OCI-LY3 (cell line): Measurements from ENCODE around the gene SERINC1.

Experiments used
- H2AFZ ChIP-seq: fragments of 200-600, 300-600 bp; shearing (Covaris generic); 2 replicates; pipeline ENCODE4 v1.6.0; 2014; ENCODE audit warnings: antibody characterized with exemption, low read depth, low read length
- H3K27ac ChIP-seq: fragments of 200-600, 300-600 bp; sonication (generic); 2 replicates; pipeline ENCODE4 v1.5.1; 2014; ENCODE audit warnings: mild to moderate bottlenecking, low read length, moderate library complexity, mixed read lengths
- H3K27me3 ChIP-seq: fragments of 200-600, 300-600 bp; sonication (generic); 2 replicates; pipeline ENCODE4 v1.6.1; 2014; ENCODE audit warnings: low read depth, low read length, mixed read lengths
- H3K36me3 ChIP-seq: fragments of 200-600, 300-600 bp; sonication (generic); replicated peaks from 2 replicates; pipeline ENCODE3; 2014; ENCODE audit warnings: low read depth, low read length, mixed read lengths
- H3K4me1 ChIP-seq: fragments of 300-600, 200-600 bp; sonication (generic); 2 replicates; pipeline ENCODE4 v1.6.1; 2014; ENCODE audit warnings: low read length, mixed read lengths
- H3K4me2 ChIP-seq: fragments of 200-600, 300-600 bp; sonication (generic); 2 replicates; pipeline ENCODE4 v1.6.1; 2014; ENCODE audit warnings: low read length, mixed read lengths
- H3K4me3 ChIP-seq: fragments of 300-600, 200-600 bp; sonication (generic); 2 replicates; pipeline ENCODE4 v1.5.1; 2014; ENCODE audit warnings: antibody characterized with exemption, mild to moderate bottlenecking, low read length, moderate library complexity
- H3K79me2 ChIP-seq: fragments of 300-600, 200-600 bp; shearing (Covaris generic); 2 replicates; pipeline ENCODE4 v1.6.1; 2014; ENCODE audit warnings: mild to moderate bottlenecking, low read length, mixed read lengths
- H3K9ac ChIP-seq: fragments of 300-600, 200-600 bp; shearing (Covaris generic); 2 replicates; pipeline ENCODE4 v1.6.0; 2014; ENCODE audit warnings: mild to moderate bottlenecking, low read length, moderate library complexity
- H3K9me3 ChIP-seq: fragments of 200-600, 300-600 bp; shearing (Covaris generic); 2 replicates; pipeline ENCODE4 v1.6.1; 2014; ENCODE audit warnings: low read length, mixed read lengths; ENCODE audit not compliant: insufficient read depth
- H4K20me1 ChIP-seq: fragments of 200-600, 300-600 bp; sonication (generic); 2 replicates; pipeline ENCODE4 v1.6.1; 2016; ENCODE audit warnings: low read length, mixed read lengths; ENCODE audit not compliant: insufficient read depth
- EZH2phosphoT487 ChIP-seq: fragments of 200-600 bp; shearing (Covaris generic); IDR thresholded peaks from 2 replicates; pipeline ENCODE4 v1.6.1; 2018; ENCODE audit warnings: antibody characterized with exemption, mixed run types, low read depth
- TF ChIP-seq, protein P1 (sequence below): fragments of 200-600, 300-600 bp; sonication (generic); IDR thresholded peaks from 2 replicates; pipeline ENCODE4 v1.5.1; 2014; ENCODE audit warnings: antibody characterized with exemption, low read length, low read depth

Gene SERINC1

DNA sequence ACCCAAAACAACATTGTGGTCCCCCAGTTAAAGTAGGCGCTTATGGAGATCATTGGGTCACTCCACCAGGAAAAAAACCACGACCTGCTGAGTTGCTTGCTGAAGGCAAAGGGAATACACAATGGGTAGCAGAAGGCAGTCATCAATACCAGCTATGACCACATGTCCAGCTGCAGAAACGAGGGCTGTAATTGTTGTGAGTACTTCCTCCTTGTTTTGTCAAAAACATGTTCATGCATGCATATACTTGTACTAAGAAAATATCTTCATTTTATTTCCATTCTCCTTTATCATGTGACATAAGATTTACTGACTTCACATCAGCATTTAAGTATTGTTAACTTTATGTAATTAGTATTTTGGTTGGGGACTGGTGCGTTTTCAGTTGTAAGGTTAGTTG lies 16.9 kb downstream of the SERINC1 start:
- TF ChIP-seq, protein P1, sequence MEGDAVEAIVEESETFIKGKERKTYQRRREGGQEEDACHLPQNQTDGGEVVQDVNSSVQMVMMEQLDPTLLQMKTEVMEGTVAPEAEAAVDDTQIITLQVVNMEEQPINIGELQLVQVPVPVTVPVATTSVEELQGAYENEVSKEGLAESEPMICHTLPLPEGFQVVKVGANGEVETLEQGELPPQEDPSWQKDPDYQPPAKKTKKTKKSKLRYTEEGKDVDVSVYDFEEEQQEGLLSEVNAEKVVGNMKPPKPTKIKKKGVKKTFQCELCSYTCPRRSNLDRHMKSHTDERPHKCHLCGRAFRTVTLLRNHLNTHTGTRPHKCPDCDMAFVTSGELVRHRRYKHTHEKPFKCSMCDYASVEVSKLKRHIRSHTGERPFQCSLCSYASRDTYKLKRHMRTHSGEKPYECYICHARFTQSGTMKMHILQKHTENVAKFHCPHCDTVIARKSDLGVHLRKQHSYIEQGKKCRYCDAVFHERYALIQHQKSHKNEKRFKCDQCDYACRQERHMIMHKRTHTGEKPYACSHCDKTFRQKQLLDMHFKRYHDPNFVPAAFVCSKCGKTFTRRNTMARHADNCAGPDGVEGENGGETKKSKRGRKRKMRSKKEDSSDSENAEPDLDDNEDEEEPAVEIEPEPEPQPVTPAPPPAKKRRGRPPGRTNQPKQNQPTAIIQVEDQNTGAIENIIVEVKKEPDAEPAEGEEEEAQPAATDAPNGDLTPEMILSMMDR = no peak
- TF ChIP-seq EZH2phosphoT487 = no peak
- peaks cover 9% of the 10 kb centered on the region for H3K36me3 ChIP-seq
- no peaks in the 10 kb centered on the region for H3K4me1 ChIP-seq

DNA sequence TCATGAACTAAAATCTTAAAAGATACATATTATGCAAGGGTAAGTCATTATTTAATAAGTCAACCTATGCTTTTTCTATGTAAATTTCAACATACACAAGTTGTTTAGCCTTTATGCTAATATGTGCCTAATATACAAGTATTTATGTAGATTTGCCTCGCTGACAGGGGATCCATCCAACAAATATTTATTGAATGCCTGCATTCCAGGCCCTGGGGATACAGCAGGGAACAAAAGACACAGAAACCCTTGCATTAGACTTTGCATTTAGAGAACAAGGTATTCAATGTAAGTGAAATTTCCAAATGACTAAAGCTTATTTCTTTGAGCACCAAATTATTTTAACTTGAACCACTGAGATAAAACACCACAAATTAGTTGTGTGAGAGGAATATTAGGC lies 19.1 kb downstream of the SERINC1 start:
- no peaks in the 10 kb centered on the region for H3K4me1 ChIP-seq
- H2AFZ ChIP-seq = no peak overlapping the region
- peaks cover 9% of the 10 kb centered on the region for H3K36me3 ChIP-seq
- H3K27ac ChIP-seq = no peak overlapping the region
- H3K4me2 ChIP-seq = no peak overlapping the region
- H3K27me3 ChIP-seq = no peaks in the 10 kb centered on the region
- H3K79me2 ChIP-seq = no peaks in the 10 kb centered on the region
- TF ChIP-seq, protein P1 = no peak
- TF ChIP-seq EZH2phosphoT487 = no peak
- H3K4me3 ChIP-seq = no peak overlapping the region
- H3K9ac ChIP-seq = no peak overlapping the region
- H4K20me1 ChIP-seq = no peaks in the 10 kb centered on the region
- H3K9me3 ChIP-seq = no peaks in the 10 kb centered on the region

More for the DNA sequence above, 16.9 kb downstream of the SERINC1 start:
- H2AFZ ChIP-seq = no peak overlapping the region
- no peak overlapping the region for H3K9ac ChIP-seq
- H3K27ac ChIP-seq = no peak overlapping the region
- H3K79me2 ChIP-seq = peaks cover 11% of the 10 kb centered on the region
- H3K4me3 ChIP-seq = no peak overlapping the region
- H3K9me3 ChIP-seq = no peaks in the 10 kb centered on the region
- H3K4me2 ChIP-seq = no peak overlapping the region
- H3K27me3 ChIP-seq = no peaks in the 10 kb centered on the region
- peaks cover 10% of the 10 kb centered on the region for H4K20me1 ChIP-seq

DNA sequence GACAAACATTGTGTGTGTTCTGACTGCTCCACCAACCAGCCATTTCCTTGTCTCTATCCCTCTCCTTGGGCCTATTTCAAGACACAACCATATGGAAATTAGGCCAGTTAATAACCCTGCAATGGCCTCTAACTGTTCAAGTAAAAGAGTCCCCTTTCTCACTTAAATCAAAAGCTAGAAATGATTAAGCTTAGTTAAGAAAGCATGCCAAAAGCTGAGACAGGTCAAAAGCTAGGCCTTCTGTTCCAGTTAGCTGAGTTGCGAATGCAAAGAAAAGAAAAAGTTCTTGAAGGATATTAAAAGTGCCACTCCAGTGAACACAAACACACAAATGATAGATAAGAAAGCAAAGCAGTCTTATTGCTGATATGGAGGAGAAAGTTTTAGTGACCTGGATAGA lies 22.5 kb downstream of the SERINC1 start:
- TF ChIP-seq, protein P1 = no peak
- no peak for TF ChIP-seq EZH2phosphoT487
- Histone ChIP-seq H3K4me1 (peaks cover 7% of the 10 kb centered on the region; the same call in 1 of the 2 replicates), H3K9ac (no peak overlapping the region), H3K9me3 (no peaks in the 10 kb centered on the region), H3K4me2 (no peak overlapping the region), H2AFZ (no peak overlapping the region), H3K4me3 (no peak overlapping the region), H3K79me2 (no peaks in the 10 kb centered on the region), H3K27me3 (no peaks in the 10 kb centered on the region), H4K20me1 (no peaks in the 10 kb centered on the region), H3K27ac (no peak overlapping the region), H3K36me3 (peaks cover 22% of the 10 kb centered on the region)

DNA sequence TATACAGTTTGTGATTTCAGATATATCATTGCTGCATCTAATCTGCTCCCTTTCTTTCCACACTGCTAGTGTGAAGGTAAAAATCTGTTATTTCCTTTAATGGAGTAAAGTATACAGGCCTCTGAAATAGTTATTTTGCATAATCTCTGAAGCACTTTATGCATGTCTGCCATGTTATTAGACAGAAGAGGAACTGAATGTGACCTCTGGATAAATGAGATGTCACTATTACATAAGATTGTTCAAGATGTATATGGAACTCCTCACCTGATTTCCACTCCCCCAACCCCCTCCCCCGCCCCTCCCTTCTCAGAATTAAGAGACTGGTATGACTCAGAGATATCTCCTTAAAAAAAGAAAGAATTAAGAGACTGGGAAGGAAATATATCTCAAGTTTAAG lies 26.3 kb downstream of the SERINC1 start:
- Histone ChIP-seq H3K4me1 (peaks cover 7% of the 10 kb centered on the region; the same call in 1 of the 2 replicates), H4K20me1 (no peaks in the 10 kb centered on the region), H3K4me2 (no peak overlapping the region), H3K27me3 (no peaks in the 10 kb centered on the region), H3K4me3 (no peak overlapping the region), H3K9me3 (no peaks in the 10 kb centered on the region), H2AFZ (no peak overlapping the region), H3K36me3 (peaks cover 23% of the 10 kb centered on the region), H3K27ac (no peak overlapping the region; the same call in 1 of the 2 replicates), H3K9ac (no peak overlapping the region), H3K79me2 (no peaks in the 10 kb centered on the region)
- TF ChIP-seq, protein P1 = no peak
- TF ChIP-seq EZH2phosphoT487 = no peak
